HepG2 (cell line): ENCODE data around the gene FAM3B. TPM values are rescaled to one million over a fixed set of nuclear protein-coding genes. Genes with fewer than 3 reads are reported as not detected.

Source experiments
- ARID5B ChIP-seq: IDR thresholded peaks from 2 replicates; pipeline ENCODE4 v1.4.0; 2020; ENCODE audit warnings: mild to moderate bottlenecking, missing genetic modification reagents
- HNF4A ChIP-seq: sonication (generic); formaldehyde crosslinking; IDR thresholded peaks from 2 replicates; pipeline ENCODE4 v1.4.0; 2020; ENCODE audit warnings: missing genetic modification reagents
- HNRNPL ChIP-seq: fragments of 200-400 bp; formaldehyde crosslinking; IDR thresholded peaks from 2 replicates; pipeline ENCODE4 v1.6.1; 2017; ENCODE audit warnings: mild to moderate bottlenecking, low read depth, low read length
- IRF2 ChIP-seq: IDR thresholded peaks from 2 replicates; pipeline ENCODE4 v1.6.1; 2018; ENCODE audit warnings: missing genetic modification reagents, missing compliant biosample characterization
- KDM5B ChIP-seq: sonication (generic); formaldehyde crosslinking; IDR thresholded peaks from 2 replicates; pipeline ENCODE4 v1.4.0; 2020; ENCODE audit warnings: missing genetic modification reagents, mild to moderate bottlenecking, borderline replicate concordance
- MATR3 ChIP-seq: sonication (generic); formaldehyde crosslinking; IDR thresholded peaks from 2 replicates; pipeline ENCODE4 v1.4.0; 2020; ENCODE audit warnings: missing genetic modification reagents
- RBFOX2 ChIP-seq: fragments of 200-400 bp; formaldehyde crosslinking; IDR thresholded peaks from 2 replicates; pipeline ENCODE4 v1.6.1; 2017; ENCODE audit warnings: low read depth, mild to moderate bottlenecking, low read length
- WIZ ChIP-seq: sonication (generic); formaldehyde crosslinking; IDR thresholded peaks from 2 replicates; pipeline ENCODE4 v1.5.1; 2020; ENCODE audit warnings: mild to moderate bottlenecking, missing genetic modification reagents
- ZBTB38 ChIP-seq: sonication (generic); formaldehyde crosslinking; IDR thresholded peaks from 2 replicates; pipeline ENCODE4 v1.5.1; 2020; ENCODE audit warnings: mild to moderate bottlenecking, missing genetic modification reagents
- ZFY ChIP-seq: sonication (generic); formaldehyde crosslinking; IDR thresholded peaks from 2 replicates; pipeline ENCODE4 v1.4.0; 2020; ENCODE audit warnings: missing genetic modification reagents
- ZNF580 ChIP-seq: IDR thresholded peaks from 2 replicates; pipeline ENCODE4 v1.6.1; 2016; ENCODE audit warnings: low read depth, borderline replicate concordance
- ZNF644 ChIP-seq: IDR thresholded peaks from 2 replicates; pipeline ENCODE4 v1.6.1; 2016; ENCODE audit warnings: low read depth
- polyA plus RNA-seq, 8 experiments: library from polyadenylated mRNA; depleted of rRNA in 3 of 8; stranded (reverse) in 7 of 8; unstranded in 1 of 8; fragments of >200 nt; fragmentation: Illumina TruSeq in 4 of 8; extraction: Trizol in 4 of 8; gene quantifications; 2 replicates each; pipeline versions ENCODE4 v1.2.1 to v1.2.3, GENCODE V29; 2011 to 2016; ENCODE audit warnings: low read depth in 4 of 8, missing spikeins in 1 of 8, mixed read lengths in 1 of 8; ENCODE audit not compliant: insufficient read depth in 1 of 8
- total RNA-seq, 5 experiments: library from RNA; depleted of rRNA; stranded (reverse); fragments of >200 nt; fragmentation: Illumina TruSeq; extraction: Trizol; gene quantifications; 2 replicates each; pipeline ENCODE4 v1.2.3, GENCODE V29; 2016; ENCODE audit warnings: low read depth in 1 of 5
- TF ChIP-seq, protein P1 (sequence below): IDR thresholded peaks from 2 replicates; pipeline ENCODE4 v1.6.1; 2016
- TF ChIP-seq, protein P2 (sequence below): sonication (generic); formaldehyde crosslinking; IDR thresholded peaks from 2 replicates; pipeline ENCODE4 v1.9.0; 2022; ENCODE audit warnings: low read depth, missing genetic modification reagents

Gene FAM3B
- total and polyA plus RNA-seq, 2 of the 13 experiments (the other 11 are each of a cell fraction or from before 2014, with no cell fraction given), result 46.5 to 62.0 TPM

DNA sequence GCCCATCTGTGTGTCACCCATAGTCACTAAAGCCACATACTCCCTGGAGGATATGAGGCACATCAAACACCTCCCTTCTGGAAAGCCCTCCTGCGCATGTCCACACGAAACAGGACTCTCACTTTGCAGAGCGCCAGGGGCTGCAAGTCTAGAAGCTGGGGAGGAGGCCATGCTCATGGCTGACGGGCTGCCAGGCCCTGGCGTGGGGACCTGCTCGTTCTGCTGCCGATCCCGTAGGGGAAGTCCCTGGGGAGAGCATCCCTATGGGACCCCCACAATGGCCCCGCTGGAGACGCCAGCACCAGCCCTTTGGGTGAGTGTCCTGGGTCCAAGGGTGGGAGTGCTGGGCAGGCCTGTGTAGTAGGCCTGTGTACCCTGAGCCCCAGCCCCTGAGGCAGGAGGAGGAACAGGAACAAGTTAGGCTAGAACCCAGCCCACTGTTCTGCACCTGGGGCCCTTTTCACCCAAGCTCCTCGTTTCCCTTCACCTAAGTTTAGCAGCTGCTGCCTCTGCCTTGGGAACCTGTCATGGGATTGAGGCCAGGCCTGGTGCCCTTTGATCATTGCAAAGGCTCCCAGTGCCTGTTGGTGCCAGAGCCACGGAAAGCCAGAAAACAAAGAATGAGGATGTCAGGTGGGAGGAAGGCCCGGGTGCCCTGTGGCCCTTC, 9.9 kb downstream of the FAM3B start (continued):
- TF ChIP-seq ARID5B (CRISPR knock-in tag) (peak; percentile 20; the same call in 1 of the 2 replicates), ZNF580 (CRISPR knock-in tag) (no peak), ZFY (CRISPR knock-in tag) (peak; percentile 59), MATR3 (CRISPR knock-in tag) (no peak), KDM5B (CRISPR knock-in tag) (0 out of 2 replicates have a peak, but pooled peaks have one; percentile 28), IRF2 (CRISPR knock-in tag) (no peak), HNRNPL (0 out of 2 replicates have a peak, but pooled peaks have one; percentile 34), HNF4A (CRISPR knock-in tag) (peak; percentile 56), ZBTB38 (CRISPR knock-in tag) (no peak), ZNF644 (CRISPR knock-in tag) (peak; percentile 78), WIZ (CRISPR knock-in tag) (0 out of 2 replicates have a peak, but pooled peaks have one; percentile 48), RBFOX2 (0 out of 2 replicates have a peak, but pooled peaks have one; percentile 13)
- TF ChIP-seq, protein P1, sequence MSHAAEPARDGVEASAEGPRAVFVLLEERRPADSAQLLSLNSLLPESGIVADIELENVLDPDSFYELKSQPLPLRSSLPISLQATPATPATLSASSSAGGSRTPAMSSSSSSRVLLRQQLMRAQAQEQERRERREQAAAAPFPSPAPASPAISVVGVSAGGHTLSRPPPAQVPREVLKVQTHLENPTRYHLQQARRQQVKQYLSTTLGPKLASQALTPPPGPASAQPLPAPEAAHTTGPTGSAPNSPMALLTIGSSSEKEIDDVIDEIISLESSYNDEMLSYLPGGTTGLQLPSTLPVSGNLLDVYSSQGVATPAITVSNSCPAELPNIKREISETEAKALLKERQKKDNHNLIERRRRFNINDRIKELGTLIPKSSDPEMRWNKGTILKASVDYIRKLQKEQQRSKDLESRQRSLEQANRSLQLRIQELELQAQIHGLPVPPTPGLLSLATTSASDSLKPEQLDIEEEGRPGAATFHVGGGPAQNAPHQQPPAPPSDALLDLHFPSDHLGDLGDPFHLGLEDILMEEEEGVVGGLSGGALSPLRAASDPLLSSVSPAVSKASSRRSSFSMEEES (CRISPR knock-in tag), result peak; percentile 69; the same call in 1 of the 2 replicates
- TF ChIP-seq, protein P2, sequence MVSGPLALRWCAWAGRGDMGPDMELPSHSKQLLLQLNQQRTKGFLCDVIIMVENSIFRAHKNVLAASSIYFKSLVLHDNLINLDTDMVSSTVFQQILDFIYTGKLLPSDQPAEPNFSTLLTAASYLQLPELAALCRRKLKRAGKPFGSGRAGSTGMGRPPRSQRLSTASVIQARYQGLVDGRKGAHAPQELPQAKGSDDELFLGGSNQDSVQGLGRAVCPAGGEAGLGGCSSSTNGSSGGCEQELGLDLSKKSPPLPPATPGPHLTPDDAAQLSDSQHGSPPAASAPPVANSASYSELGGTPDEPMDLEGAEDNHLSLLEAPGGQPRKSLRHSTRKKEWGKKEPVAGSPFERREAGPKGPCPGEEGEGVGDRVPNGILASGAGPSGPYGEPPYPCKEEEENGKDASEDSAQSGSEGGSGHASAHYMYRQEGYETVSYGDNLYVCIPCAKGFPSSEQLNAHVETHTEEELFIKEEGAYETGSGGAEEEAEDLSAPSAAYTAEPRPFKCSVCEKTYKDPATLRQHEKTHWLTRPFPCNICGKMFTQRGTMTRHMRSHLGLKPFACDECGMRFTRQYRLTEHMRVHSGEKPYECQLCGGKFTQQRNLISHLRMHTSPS (CRISPR knock-in tag), result peak; percentile 51; the same call in 1 of the 2 replicates
- TF ChIP-seq, all 625 proteins: peak for 28
